HEK293 (cell line): ENCODE results near the gene FIS1.
"Not testable (repeated sequence)": the region's sequence is repeated elsewhere in the genome, so short reads cannot be mapped to it uniquely, and the experiment has no call there.

Source experiments
- CTCF ChIA-PET: fragments of 350-600 bp; formaldehyde crosslinking; extraction: SDS; loops from one replicate; lab custom pipeline; 2021; ENCODE audit warnings: antibody characterized with exemption; lab: Yijun Ruan, JAX
- POLR2A ChIA-PET: fragments of 300-600 bp; formaldehyde crosslinking; extraction: SDS; loops from one replicate; lab custom pipeline; 2020; ENCODE audit warnings: antibody characterized with exemption, inconsistent platforms; lab: Yijun Ruan, JAX
- H3K27ac ChIP-seq: fragments of 200-500 bp; sonication (Bioruptor generic); 2 replicates; pipeline ENCODE4 v1.5.1; 2014; ENCODE audit warnings: low read depth, low read length, control low read depth, inconsistent platforms; ENCODE audit errors: extremely low read depth
- H3K36me3 ChIP-seq, 2 experiments: fragments of 200-500 bp in 1 of 2; sonication (Bioruptor generic) in 1 of 2; 1 replicate in 1 of 2; 2 replicates in 1 of 2; pipeline ENCODE4 v1.5.1; 2014 to 2017; ENCODE audit warnings: inconsistent platforms in 2 of 2, low read length in 2 of 2; ENCODE audit not compliant: control insufficient read depth in 2 of 2, insufficient read depth in 1 of 2
- H3K4me1 ChIP-seq: fragments of 200-500 bp; sonication (Bioruptor generic); 2 replicates; pipeline ENCODE4 v1.5.1; 2014; ENCODE audit warnings: mild to moderate bottlenecking, low read length, inconsistent platforms; ENCODE audit not compliant: control insufficient read depth, insufficient read depth
- H3K4me3 ChIP-seq: 2 replicates; pipeline ENCODE4 v1.5.1; 2011; ENCODE audit warnings: low read depth, mild to moderate bottlenecking, control low read depth, low read length, moderate library complexity
- H3K9me3 ChIP-seq: fragments of 200-500 bp; sonication (Bioruptor generic); 2 replicates; pipeline ENCODE4 v1.5.1; 2014; ENCODE audit warnings: low read depth, low read length, inconsistent platforms; ENCODE audit not compliant: control insufficient read depth, insufficient read depth
- CTCF ChIP-seq: fragments of 450-650 bp; formaldehyde crosslinking; IDR thresholded peaks from 2 replicates; pipeline ENCODE4 v1.5.1; 2016; ENCODE audit warnings: missing biosample characterization, missing genetic modification characterization
- HOXD13 ChIP-seq: sonication (generic); formaldehyde crosslinking; IDR thresholded peaks from 2 replicates; pipeline ENCODE4 v1.8.0; 2022; ENCODE audit warnings: missing genetic modification reagents, borderline replicate concordance
- IKZF3 ChIP-seq: fragments of 450-650 bp; IDR thresholded peaks from 2 replicates; pipeline ENCODE4 v1.5.0; 2018; ENCODE audit warnings: missing biosample characterization, mild to moderate bottlenecking, missing genetic modification characterization, moderate library complexity
- SCRT2 ChIP-seq: fragments of 450-650 bp; formaldehyde crosslinking; IDR thresholded peaks from 2 replicates; pipeline ENCODE4 v1.5.1; 2016; ENCODE audit warnings: missing biosample characterization, missing genetic modification characterization
- ZNF10 ChIP-seq: fragments of 450-650 bp; formaldehyde crosslinking; IDR thresholded peaks from 2 replicates; pipeline ENCODE4 v1.5.1; 2017; ENCODE audit warnings: missing biosample characterization, missing genetic modification characterization
- ZNF610 ChIP-seq: fragments of 450-650 bp; formaldehyde crosslinking; IDR thresholded peaks from 2 replicates; pipeline ENCODE4 v1.5.1; 2016; ENCODE audit warnings: missing biosample characterization, missing genetic modification characterization, borderline replicate concordance
- ZNF629 ChIP-seq: fragments of 450-650 bp; formaldehyde crosslinking; IDR thresholded peaks from 2 replicates; pipeline ENCODE4 v1.5.1; 2017; ENCODE audit warnings: missing biosample characterization, missing genetic modification characterization
- ZNF654 ChIP-seq: fragments of 450-650 bp; formaldehyde crosslinking; IDR thresholded peaks from 2 replicates; pipeline ENCODE4 v1.5.1; 2016; ENCODE audit warnings: low read depth, missing biosample characterization, missing genetic modification characterization
- ZNF701 ChIP-seq: fragments of 450-650 bp; formaldehyde crosslinking; IDR thresholded peaks from 2 replicates; pipeline ENCODE4 v1.5.1; 2016; ENCODE audit warnings: missing biosample characterization, missing genetic modification characterization

Gene FIS1

GRCh38 chr7:101290186-101291037, 45.5 kb upstream of the FIS1 start:
- H3K9me3 ChIP-seq, H3K27ac ChIP-seq, H3K4me3 ChIP-seq, H3K4me1 ChIP-seq: not testable (repeated sequence)
- CTCF ChIA-PET = interaction anchor here (0.6 to 3.8 kb wide), 41 partner anchors 9 to 980 kb away, joined by 3 to 27 read pairs (median 4); no protein-coding TSS in a partner anchor
- POLR2A ChIA-PET = interaction anchor here (0.5 to 0.7 kb wide), 2 partner anchors 861 to 1166 kb away, joined by 3 read pairs; partner anchors contain the start of gene MEPCE
- 0 out of 2 replicates have a peak, but pooled peaks have one; percentile 34 for TF ChIP-seq ZNF629
- peak; percentile 59 for TF ChIP-seq ZNF654 (tag by site-specific recombination)
- TF ChIP-seq SCRT2 (tag by site-specific recombination) = peak; percentile 73
- 0 out of 2 replicates have a peak, but pooled peaks have one; percentile 35 for TF ChIP-seq IKZF3 (tag by site-specific recombination)
- TF ChIP-seq CTCF (tag by site-specific recombination) = peak; percentile 52; the same call in 1 of the 2 replicates
- TF ChIP-seq, all 188 proteins: peak for 5; not testable (repeated sequence) for 183
- not testable (repeated sequence) for H3K36me3 ChIP-seq

- H3K9me3 ChIP-seq, POLR2A ChIA-PET, H3K4me3 ChIP-seq, H3K36me3 ChIP-seq, H3K4me1 ChIP-seq, H3K27ac ChIP-seq: not testable (repeated sequence)
- CTCF ChIA-PET = interaction anchor here (0.6 to 3.8 kb wide), 15 partner anchors 8 to 438 kb away, joined by 3 to 27 read pairs (median 3); no protein-coding TSS in a partner anchor
These were observed 44.8 kb upstream of the FIS1 start for GRCh38 chr7:101289687-101290086.

GRCh38 chr7:101288439-101288838, 43.6 kb upstream of the FIS1 start:
- CTCF ChIA-PET = interaction anchor here (1.3 kb wide), 1 partner anchor 144 kb away, joined by 7 read pairs; no protein-coding TSS in a partner anchor
- no peak for TF ChIP-seq ZNF701 (tag by site-specific recombination)
- TF ChIP-seq ZNF10 = peak; percentile 89
- TF ChIP-seq, all 188 proteins: peak for 1
- Histone ChIP-seq H3K4me1 (no peaks in the 10 kb centered on the region), H3K27ac (no peak overlapping the region), H3K9me3 (no peaks in the 10 kb centered on the region), H3K36me3 (no peaks in the 10 kb centered on the region), H3K4me3 (no peak overlapping the region)
- POLR2A ChIA-PET = no interaction called here

GRCh38 chr7:101287032-101287431, 42.2 kb upstream of the FIS1 start:
- TF ChIP-seq HOXD13 (CRISPR knock-in tag) (no peak), SCRT2 (tag by site-specific recombination) (0 out of 2 replicates have a peak, but pooled peaks have one; percentile 17), ZNF610 (tag by site-specific recombination) (no peak)
- Histone ChIP-seq H3K4me3 (no peak overlapping the region), H3K9me3 (no peaks in the 10 kb centered on the region), H3K4me1 (no peaks in the 10 kb centered on the region), H3K36me3 (no peaks in the 10 kb centered on the region), H3K27ac (no peak overlapping the region)
- CTCF ChIA-PET = no interaction called here
- POLR2A ChIA-PET = no interaction called here

- H3K27ac ChIP-seq, H3K36me3 ChIP-seq, H3K4me1 ChIP-seq, POLR2A ChIA-PET, H3K9me3 ChIP-seq, H3K4me3 ChIP-seq: not testable (repeated sequence)
- CTCF ChIA-PET = interaction anchor here (0.5 to 6.2 kb wide), 3 partner anchors 10 to 143 kb away, joined by 3 to 106 read pairs (median 7); no protein-coding TSS in a partner anchor
These were observed 41.0 kb upstream of the FIS1 start for GRCh38 chr7:101285880-101286279.
